Thyroid gland (tissue), 4 donors: ENCODE measurements around the gene ECPAS.

Experiments used
- POLR2A ChIP-seq, 2 donors: fragments of 450-650 bp; IDR thresholded peaks; one replicate each; pipeline ENCODE4 v1.6.1; 2017; ENCODE audit warnings: antibody characterized with exemption in 2 of 2, mild to moderate bottlenecking in 2 of 2, moderate library complexity in 1 of 2
- TF ChIP-seq, protein P1 (sequence below), 6 experiments: fragments of 200-600 bp in 3 of 6; fragments of 450-650 bp in 3 of 6; sonication (generic) in 3 of 6; IDR thresholded peaks; one replicate each; pipeline ENCODE4 v1.5.1; 2016 to 2019; ENCODE audit warnings: antibody characterized with exemption in 6 of 6, mild to moderate bottlenecking in 2 of 6, inconsistent platforms in 1 of 6, moderate library complexity in 1 of 6

DNA sequence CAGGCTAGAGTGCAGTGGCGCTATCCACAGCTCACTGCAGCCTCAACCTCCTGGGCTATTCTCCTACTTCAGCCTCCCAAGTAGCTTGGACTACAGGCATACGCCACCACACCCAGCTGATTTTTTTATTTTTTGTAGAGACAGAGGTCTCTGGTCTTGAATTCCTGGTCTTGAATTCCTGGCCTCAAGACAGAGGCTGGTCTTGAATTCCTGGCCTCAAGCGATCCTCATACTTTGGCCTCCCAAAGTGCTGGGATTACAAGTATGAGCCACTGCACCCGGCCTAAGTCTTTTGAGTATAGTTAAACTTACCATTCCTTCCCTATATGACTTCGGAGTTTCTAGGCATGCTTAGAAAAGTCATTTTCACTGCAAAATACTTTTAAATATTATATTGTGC lies 29.4 kb downstream of the ECPAS start:
- TF ChIP-seq, protein P1, sequence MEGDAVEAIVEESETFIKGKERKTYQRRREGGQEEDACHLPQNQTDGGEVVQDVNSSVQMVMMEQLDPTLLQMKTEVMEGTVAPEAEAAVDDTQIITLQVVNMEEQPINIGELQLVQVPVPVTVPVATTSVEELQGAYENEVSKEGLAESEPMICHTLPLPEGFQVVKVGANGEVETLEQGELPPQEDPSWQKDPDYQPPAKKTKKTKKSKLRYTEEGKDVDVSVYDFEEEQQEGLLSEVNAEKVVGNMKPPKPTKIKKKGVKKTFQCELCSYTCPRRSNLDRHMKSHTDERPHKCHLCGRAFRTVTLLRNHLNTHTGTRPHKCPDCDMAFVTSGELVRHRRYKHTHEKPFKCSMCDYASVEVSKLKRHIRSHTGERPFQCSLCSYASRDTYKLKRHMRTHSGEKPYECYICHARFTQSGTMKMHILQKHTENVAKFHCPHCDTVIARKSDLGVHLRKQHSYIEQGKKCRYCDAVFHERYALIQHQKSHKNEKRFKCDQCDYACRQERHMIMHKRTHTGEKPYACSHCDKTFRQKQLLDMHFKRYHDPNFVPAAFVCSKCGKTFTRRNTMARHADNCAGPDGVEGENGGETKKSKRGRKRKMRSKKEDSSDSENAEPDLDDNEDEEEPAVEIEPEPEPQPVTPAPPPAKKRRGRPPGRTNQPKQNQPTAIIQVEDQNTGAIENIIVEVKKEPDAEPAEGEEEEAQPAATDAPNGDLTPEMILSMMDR (IDR thresholded peaks at IDR 0.05) = no peak
- TF ChIP-seq POLR2A (IDR thresholded peaks at IDR 0.05) = no peak
